Inferior parietal cortex (tissue), 1 donor: ENCODE measurements around the gene UPK1B.
"Not testable (repeated sequence)": the region's sequence is repeated elsewhere in the genome, so short reads cannot be mapped to it uniquely, and the experiment has no call there.

Experiments
- DNase-seq: peaks from one replicate; pipeline ENCODE4 v3.0.0-alpha.2; 2016; ENCODE audit errors: extremely low spot score

UPK1B gene

DNA sequence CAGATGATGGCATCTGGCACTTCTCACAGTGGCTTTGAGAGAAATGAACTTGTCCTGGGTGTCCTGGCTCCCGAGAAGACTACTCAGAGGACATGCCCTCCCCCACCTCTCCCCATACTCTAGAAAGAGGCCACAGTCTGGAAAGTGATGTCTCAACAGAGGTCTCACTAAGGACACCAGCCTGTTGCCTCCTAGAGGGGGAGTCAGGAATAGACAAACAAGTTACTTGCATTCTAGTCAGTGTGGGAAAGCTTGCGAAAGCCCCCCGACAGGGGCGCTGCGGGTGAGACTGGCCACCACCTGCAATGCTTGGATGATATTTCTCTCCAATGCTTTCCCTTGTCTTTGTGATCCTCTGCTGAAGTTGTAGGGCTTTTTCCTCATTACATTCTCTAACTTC lies 50.1 kb downstream of the UPK1B start:
- DNase-seq: no peak

DNA sequence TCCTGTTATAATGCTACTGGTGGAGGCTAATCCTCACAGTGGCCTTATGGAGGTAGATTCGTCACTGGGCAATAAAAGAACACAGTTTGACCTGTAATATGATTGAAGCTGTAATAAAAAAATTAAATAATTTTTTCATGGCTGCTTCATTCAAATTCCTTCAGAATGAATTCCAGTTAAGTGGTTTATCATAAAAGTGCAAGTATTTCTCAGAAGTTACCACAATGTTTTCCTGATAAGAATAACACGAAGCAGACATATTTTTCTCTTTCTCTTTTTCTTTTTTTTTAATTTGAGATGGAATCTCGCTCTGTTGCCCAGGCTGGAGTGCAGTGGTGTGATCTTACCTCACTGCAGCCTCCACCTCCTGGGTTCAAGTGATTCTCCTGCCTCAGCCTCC lies 51.7 kb downstream of the UPK1B start:
- no peak for DNase-seq

DNA sequence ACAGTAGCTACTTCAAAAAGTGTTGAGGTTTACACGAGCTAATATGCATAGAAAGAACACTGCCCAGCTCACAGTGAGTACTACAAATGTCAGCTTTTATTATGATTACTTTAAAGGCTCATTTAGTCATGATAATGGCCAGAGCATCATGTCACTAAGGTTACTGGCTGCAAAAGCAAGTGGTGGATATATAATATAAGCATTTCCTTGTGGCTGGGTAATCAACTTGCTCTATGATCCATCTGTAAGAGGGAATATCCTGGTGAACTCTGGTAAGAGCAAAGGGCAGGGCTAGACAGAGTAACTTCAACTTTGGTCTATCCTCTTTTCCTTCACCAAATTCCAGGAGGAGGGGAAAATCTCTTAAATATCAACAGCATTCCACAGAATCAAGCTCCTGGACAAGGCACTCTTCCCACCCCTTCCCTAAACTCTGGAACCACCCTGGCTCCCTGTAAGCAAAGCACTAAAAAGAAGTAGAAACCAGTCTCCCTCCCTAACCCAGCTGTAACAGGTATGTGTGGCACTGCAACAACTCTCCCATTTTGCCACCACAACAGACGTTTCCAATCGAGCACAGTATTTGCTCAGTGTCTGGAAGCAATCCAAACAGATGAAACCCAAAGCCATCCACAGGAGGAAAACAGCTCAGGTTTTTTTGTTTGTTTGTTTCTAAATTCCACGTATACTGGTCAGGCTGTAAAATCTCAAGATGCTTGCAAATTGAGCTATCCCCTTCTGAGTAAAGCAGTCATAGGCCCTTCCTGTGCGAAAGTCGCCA lies 53.9 kb downstream of the UPK1B start:
- no peak for DNase-seq

DNA sequence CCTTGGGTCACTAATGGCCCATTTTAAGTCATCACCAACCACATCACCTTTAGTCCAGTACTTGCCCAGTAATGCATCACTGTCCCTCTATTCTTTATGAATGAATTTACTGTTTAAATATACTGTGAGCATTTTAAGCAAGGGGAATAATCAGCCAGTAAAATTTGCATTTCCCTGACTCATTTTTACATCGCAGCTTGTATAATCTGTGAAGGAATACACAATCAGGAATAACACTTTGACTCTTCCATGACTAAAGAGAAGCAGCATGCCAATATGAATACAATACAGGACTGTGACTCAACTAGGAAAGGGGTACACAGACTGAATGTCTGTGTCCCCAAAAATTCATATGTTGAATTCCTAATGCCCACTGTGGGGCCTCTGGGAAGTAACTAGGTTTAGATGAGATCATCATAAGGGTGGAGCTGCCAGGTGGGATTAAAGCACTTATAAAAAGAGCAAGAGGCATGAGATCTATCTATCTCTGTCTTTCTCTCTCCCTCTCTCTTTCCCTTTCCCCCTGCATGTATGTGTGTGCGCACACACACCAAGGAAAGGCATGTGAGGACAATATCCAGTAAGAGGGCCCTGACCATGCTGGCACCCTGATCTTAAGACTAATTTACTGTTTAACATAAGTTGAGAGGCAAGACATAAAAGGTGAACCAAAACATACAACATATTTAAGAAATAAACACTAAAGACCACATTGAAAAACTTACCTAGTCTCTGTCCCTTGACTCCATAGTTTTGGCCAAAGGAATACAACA lies 55.2 kb downstream of the UPK1B start:
- no peak for DNase-seq

DNA sequence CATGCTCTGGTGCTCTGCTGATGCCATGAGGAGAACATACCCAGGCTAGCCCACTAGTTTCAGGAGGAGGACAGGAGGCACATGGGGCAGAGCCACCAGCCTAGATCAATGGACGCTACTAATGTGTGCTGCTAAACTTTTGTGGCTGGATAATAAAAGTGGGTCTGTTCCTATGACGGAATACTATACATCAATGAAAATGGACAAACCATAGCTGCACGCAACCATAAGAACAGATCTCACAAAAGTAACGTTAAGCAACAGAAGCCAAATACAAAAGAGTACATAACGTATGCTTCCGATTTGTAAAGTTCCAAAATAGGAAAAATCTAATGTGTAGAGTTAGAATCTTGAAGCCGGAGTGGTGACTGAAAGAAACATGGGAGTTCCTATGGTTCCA lies 55.8 kb downstream of the UPK1B start:
- no peak for DNase-seq

DNA sequence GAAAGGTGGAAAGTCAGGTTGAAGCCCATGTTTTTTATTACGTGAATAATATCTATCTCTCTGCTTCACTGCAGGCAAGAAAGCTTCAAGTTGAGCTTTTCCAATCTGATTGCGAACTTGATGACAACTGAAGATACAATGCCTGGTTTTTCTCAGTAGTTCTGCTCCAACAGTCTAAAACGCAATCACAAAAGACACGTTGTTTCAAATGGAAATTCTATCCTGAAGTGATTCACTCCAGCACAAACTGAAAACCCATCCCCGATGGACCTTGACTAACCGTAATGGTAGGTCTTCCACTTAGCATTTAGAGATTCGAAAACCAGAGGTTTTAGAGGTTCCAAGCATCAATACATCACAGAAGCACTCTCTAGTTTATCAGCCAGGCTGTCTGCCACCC lies 56.7 kb downstream of the UPK1B start:
- no peak for DNase-seq

DNA sequence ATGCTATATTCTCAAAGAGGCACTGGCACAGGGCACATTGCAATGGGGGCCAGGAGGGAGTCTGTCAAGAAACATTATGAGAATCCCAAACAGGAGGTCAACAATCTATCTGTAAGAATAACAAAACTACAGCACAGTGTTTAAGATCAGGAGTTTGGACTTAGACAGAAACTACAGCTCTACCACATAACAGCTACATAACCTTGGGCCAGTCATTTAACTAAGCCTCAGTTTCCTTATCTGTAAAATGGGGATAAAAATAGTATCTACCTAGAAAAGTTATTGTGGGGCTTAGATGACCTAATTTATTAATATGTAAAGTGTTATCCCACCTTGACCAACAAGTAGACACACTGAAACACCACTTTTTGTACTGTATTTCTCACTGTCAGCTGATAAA lies 57.3 kb downstream of the UPK1B start:
- no peak for DNase-seq

DNA sequence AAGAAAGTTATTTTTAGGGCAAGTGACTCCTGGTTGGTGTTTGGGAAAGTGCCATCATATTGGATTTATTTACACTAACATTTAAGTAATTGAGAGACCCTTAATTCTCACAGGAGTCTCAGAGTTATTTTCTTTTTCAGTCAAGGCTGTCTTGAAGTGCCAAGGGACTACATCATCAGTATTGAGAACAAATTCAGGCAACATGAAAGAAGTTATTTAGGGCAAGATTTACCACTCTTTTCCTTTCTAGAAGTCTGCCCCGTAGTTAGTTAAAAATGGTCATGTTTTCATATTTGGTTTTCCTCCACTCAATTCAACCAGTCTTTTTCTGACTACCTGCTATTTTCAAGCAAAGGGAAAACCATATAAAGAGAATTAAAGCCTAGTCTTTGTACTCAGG lies 61.2 kb downstream of the UPK1B start:
- no peak for DNase-seq

DNA sequence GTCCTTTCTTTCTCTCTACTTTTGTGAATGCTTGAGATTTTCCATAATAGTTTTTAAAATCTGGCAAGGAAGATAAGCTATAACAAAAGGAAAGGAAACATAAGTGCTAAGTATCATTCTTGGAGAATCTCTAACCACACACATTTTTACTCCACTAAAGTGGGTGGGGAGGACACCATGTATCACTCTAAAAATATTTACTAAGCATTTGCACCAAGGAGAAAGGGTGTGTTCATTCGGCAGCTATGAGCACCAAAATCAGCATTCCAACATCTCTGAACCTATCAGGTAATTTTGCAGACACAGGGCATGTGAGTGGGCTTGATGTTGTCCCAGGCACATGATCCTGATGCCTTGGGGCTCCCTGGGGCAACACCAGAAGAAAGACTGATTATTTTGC lies 61.8 kb downstream of the UPK1B start:
- DNase-seq: no peak

DNA sequence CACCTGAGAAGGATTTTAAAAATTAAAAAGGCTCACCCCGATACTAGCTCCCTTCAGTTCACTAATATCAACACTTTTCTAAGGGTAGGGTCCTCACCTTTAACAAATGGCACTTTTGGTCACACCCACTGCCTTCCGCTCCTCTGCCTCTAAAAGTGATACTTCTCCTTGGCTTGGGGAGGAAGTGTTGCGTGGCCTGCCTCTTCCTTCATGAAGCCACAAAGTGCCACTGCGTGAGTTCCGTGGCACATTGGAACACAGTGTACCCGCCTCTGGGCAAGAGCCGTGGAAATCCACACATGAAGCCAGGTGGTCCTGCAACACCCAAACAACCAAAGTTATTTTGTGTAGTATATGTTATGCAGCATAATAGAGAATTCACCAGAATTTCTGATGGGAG lies 63.4 kb downstream of the UPK1B start:
- no peak for DNase-seq

DNA sequence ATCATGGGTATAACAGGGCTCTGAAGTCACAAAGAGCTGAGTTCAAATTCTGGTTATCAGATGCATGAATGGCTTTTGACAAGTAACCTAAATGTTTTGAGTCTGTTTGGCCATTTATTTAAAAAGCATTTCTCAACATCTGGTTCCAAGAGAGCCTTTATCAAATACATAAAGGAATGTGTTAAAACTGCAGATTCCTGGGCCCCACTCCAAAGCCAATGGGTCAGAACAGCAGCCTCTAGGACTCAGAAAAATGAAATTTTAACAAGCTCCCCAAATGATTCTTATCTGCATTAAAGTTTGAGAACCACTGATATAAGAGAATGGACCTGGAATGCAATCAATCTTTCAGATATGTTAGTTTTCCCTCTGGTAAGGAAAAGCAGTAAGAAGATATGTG lies 63.9 kb downstream of the UPK1B start:
- no peak for DNase-seq

DNA sequence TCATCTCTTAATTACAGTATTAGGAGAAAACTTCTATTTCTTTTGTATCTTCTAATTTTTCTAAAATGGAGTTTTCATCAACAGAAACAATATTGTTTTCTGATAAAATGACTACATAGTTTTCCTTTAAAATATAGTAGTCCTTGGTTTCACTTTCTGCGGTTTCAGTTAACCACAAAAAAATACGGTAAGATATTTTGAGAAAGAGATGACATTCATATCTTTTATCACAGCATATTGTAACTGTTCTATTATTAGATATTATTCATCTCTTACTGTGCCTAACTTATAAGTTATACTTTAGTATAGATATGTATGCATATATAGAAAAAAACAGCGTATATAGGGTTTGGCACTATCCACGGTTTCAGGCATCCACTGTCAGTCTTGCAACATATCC lies 65.0 kb downstream of the UPK1B start:
- DNase-seq: no peak

DNA sequence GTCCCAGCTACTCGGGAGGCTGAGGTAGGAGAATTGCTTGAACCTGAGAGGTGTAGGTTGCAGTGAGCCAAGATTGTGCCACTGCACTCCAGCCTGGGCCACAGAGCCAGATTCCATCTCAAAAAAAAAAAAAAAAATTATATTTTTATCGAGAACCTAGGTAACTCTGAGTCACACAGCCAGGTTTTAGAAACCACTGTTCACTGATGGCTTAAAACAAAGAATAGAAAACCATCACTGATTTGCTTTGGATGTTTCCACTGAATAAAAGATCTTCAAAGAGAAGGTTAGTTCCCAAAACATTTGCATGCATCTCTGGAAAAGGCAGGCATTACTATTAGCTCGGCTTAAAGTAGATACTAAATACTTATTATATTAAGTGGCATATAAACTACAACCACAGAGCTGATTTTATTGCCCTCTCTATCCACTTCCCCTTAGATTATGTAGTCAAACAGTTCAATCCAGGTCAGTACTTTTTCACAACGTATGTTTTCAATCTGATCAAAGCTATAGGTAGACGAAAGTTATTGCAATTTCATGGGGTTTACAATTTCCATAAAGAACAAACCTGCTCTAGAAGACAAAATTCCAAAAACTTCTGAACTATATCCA lies 65.9 kb downstream of the UPK1B start:
- peak; percentile 29 for DNase-seq

DNA sequence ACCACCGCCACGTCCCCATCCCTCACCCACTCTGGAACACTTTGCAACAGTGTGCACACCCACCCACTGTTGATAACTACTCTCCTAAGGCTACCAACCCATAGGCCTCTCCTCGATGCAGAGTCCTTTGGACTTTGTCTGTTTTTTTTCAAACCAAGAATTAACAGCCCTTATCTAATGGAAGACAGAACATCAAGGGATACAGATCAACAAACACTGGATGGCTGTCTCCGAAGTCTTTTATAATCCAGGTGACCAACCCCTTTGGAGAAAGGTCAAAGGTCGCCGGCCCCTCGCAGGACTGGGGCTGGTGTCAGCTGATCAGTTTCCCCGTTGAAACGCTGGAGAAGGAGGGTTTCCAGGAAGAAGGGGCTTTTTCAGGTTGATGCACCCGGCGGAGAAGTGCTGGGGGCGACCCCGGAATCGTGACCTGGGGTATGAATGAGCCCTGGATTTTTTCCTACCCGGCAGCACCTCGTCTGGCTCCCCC lies 66.7 kb downstream of the UPK1B start:
- DNase-seq: peak; percentile 51

DNA sequence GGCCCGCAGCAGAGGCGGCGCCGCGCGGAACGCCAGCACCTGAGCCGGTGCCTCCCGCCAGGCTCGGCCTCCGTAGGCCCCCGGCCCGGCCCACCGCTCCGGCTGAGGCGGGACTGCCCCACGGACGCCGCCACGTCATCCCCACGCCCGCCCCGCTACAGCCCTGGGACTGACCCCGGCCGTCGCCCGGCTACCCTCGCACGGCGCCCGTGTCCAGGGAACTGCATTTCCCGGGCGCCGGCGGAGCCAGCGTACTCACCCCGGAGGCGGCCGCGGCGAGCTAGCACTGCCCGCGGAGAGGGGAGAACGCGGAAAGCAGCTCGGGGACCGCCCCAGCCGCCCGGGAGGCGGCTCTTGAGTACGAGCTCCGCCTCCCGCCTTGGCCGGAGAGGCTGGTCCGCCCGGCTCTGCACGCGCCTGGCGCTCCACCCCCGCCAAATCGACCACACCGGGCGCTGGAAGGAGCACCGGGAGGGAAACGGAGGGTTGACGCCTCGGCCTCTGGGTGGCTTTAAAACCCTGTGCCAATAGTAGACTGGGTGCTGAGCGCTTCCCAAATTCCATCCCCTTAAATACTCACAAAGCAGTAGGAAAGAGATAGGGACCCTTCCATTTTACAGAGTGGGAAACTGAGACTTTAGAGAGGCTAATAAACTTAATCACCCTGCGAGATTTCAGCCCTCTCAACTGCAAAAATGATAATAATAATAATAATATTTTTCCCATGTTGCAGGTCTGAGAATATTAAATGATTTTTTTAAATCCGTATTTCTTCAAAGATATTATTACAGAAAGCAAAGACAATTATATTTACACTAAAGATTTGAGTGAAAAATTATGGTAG lies 67.4 kb downstream of the UPK1B start, which contains the start of gene B4GALT4:
Gene B4GALT4, minus strand, starts transcription at position 288 of the 844 bp plus-strand sequence. CDS start 10,779 bp downstream, outside the sequence.
- peak; percentile 81 for DNase-seq

DNA sequence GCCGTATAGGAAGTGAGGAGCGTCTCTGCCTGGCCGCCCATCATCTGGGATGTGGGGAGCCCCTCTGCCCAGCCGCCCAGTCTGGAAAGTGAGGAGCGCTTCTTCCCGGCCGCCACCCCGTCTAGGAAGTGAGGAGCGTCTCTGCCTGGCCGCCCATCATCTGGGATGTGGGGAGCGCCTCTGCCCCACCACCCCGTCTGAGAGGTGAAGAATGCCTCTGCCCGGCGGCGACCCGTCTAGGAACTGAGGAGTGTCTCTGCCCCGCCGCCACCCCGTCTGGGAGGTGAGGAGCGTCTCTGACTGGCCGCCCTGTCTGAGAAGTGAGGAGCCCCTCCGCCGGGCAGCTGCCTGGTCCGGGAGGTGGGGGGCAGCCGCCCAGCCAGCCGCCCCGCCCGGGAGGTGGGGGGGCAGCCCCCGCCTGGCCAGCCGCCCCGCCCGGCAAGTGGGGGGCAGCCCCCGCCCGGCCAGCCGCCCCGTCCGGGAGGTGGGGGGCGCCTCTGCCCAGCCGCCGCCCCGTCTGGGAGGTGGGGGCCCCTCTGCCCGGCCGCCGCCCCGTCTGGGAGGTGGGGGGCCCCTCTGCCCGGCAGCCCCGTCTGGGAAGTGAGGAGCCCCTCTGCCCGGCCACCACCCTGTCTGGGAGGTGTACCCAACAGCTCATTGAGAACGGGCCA lies 69.1 kb downstream of the UPK1B start:
- DNase-seq: not testable (repeated sequence)

DNA sequence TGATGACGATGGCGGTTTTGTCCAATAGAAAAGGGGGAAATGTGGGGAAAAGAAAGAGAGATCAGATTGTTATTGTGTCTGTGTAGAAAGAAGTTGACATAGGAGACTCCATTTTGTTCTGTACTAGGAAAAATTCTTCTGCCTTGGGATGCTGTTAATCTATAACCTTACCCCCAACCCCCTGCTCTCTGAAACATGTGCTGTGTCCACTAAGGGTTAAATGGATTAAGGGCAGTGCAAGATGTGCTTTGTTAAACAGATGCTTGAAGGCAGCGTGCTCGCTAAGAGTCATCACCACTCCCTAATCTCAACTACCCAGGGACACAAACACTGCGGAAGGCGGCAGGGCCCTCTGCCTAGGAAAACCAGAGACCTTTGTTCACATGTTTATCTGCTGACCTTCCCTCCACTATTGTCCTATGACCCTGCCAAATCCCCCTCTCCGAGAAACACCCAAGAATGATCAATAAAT lies 69.7 kb downstream of the UPK1B start:
- DNase-seq: not testable (repeated sequence)

DNA sequence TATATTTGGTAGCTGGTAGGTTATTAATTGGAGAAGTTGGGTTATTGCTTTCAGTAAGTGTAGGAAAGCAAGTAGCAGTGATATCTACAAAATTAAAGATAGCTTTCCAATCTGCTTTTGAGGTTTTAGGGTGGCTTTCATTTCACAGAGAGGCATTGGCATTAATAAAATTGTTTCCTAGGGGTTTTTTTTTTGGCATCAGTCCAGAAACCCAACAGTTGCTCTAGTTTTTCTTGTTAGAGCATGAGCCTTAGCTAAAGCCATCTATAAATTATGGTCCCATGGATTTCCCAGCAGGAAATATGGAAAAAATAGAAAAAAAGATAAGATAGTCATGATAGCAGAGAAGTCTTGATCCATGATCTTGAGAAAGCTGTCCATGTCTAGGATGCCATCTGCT lies 70.3 kb downstream of the UPK1B start:
- no peak for DNase-seq

DNA sequence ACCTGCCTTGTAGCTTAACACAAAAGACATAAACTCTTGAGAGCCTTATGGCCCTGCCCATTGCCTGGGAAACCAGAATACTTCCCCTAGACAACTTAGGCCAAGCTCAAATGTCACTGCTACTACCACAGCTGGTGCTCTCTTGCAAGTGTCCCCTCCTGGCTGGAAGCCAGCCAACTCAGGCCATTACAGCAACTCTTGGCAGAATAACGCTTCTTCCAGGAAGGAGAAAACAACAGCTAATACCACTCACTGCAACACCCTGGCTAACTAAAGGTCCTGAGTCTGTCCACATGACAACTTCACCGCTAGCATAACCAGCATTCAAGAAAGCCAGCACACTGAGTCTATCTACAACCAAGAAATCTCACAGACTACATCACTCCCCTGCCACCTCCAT lies 72.4 kb downstream of the UPK1B start:
- no peak for DNase-seq
